ENCODE data around the gene FLRT1. TPM values are rescaled to one million over a fixed set of nuclear protein-coding genes. Genes with fewer than 3 reads are reported as not detected.

FLRT1 gene
- polyA plus RNA-seq, 2 of the 4 experiments (the other 2 are of a cell fraction): 0.10 to 0.31 TPM

- TF ChIP-seq HEYL (CRISPR knock-in tag; IDR thresholded peaks at IDR 0.05): no peak
- peak; percentile 78; the same call in 1 of the 2 replicates for TF ChIP-seq HOXB5 (CRISPR knock-in tag; IDR thresholded peaks at IDR 0.05)
- TF ChIP-seq FOXS1 (CRISPR knock-in tag; IDR thresholded peaks at IDR 0.05): no peak
- H3K4me3 ChIP-seq: no peak overlapping the region
- WGBS (ENCODE audit: missing lambda C conversion rate): 42% methylated on average over 27 of the region's 27 CpGs
- ChIA-PET POLR2A (no interaction called here), CTCF (interaction anchor here (0.6 to 1.9 kb wide), 5 partner anchors 11 to 248 kb away, joined by 3 to 6 read pairs (median 5); no protein-coding TSS in a partner anchor)
- H3K4me1 ChIP-seq: peaks cover 40% of the 10 kb centered on the region
- H3K27ac ChIP-seq: peak overlapping the region; percentile 63 to 81
- ATAC-seq: peak; percentile 5 to 49; a peak in 3 of 6 replicates
- no peaks in the 10 kb centered on the region for H3K9me3 ChIP-seq
- H3K4me2 ChIP-seq: peak overlapping the region; percentile 56
- peak; percentile 25 to 49 for DNase-seq (ENCODE audit: low read depth in 1 of 2, low spot score in 1 of 2)
- no peak for FAIRE-seq
Observed at GRCh38 chr11:64084951-64085710, 49.4 kb downstream of the FLRT1 start.

Other genes starting within 250 kb of the FLRT1 start
- gene SPINDOC, start 222.5 kb upstream of the FLRT1 start, polyA plus RNA-seq (2011; rRNA removed): 15.6 and 17.6 TPM in 2 replicates
- 30.4 to 34.8 TPM (median 32.1 TPM) in 3 replicates for gene SPINDOC, start 222.5 kb upstream of the FLRT1 start, polyA plus RNA-seq (2017; fragmentation: RNase III; extraction: RNeasy Plus Mini Kit Qiagen cat#74134 plus additional on column Dnase treatment)
- 24.7 and 28.4 TPM in 2 replicates for gene MARK2, start 196.8 kb upstream of the FLRT1 start, polyA plus RNA-seq (2011; rRNA removed)
- gene MARK2, start 196.8 kb upstream of the FLRT1 start, polyA plus RNA-seq (2017; fragmentation: RNase III; extraction: RNeasy Plus Mini Kit Qiagen cat#74134 plus additional on column Dnase treatment): 19.7 to 20.4 TPM (median 20.2 TPM) in 3 replicates
- gene RCOR2, start 118.8 kb upstream of the FLRT1 start, polyA plus RNA-seq (2011; rRNA removed): 1.8 and 2.5 TPM in 2 replicates
- 0.46 to 0.82 TPM (median 0.58 TPM) in 3 replicates for gene RCOR2, start 118.8 kb upstream of the FLRT1 start, polyA plus RNA-seq (2017; fragmentation: RNase III; extraction: RNeasy Plus Mini Kit Qiagen cat#74134 plus additional on column Dnase treatment)
- 21.9 and 23.7 TPM in 2 replicates for gene NAA40, start 96.9 kb upstream of the FLRT1 start, polyA plus RNA-seq (2011; rRNA removed)
- 29.8 to 32.0 TPM (median 30.2 TPM) in 3 replicates for gene NAA40, start 96.9 kb upstream of the FLRT1 start, polyA plus RNA-seq (2017; fragmentation: RNase III; extraction: RNeasy Plus Mini Kit Qiagen cat#74134 plus additional on column Dnase treatment)
- 312 and 358 TPM in 2 replicates for gene COX8A, start 61.3 kb upstream of the FLRT1 start, polyA plus RNA-seq (2011; rRNA removed)
- gene COX8A, start 61.3 kb upstream of the FLRT1 start, polyA plus RNA-seq (2017; fragmentation: RNase III; extraction: RNeasy Plus Mini Kit Qiagen cat#74134 plus additional on column Dnase treatment): 750 to 794 TPM (median 759 TPM) in 3 replicates
- 109 and 113 TPM in 2 replicates for gene OTUB1, start 49.5 kb upstream of the FLRT1 start, polyA plus RNA-seq (2011; rRNA removed)
- gene OTUB1, start 49.5 kb upstream of the FLRT1 start, polyA plus RNA-seq (2017; fragmentation: RNase III; extraction: RNeasy Plus Mini Kit Qiagen cat#74134 plus additional on column Dnase treatment): 94.0 to 97.4 TPM (median 95.8 TPM) in 3 replicates
- 10.0 and 16.6 TPM in 2 replicates for gene MACROD1, start 130.2 kb downstream of the FLRT1 start, polyA plus RNA-seq (2011; rRNA removed)
- 12.0 to 16.4 TPM (median 15.1 TPM) in 3 replicates for gene MACROD1, start 130.2 kb downstream of the FLRT1 start, polyA plus RNA-seq (2017; fragmentation: RNase III; extraction: RNeasy Plus Mini Kit Qiagen cat#74134 plus additional on column Dnase treatment)
- 288 and 300 TPM in 2 replicates for gene STIP1, start 150.2 kb downstream of the FLRT1 start, polyA plus RNA-seq (2011; rRNA removed)
- gene STIP1, start 150.2 kb downstream of the FLRT1 start, polyA plus RNA-seq (2017; fragmentation: RNase III; extraction: RNeasy Plus Mini Kit Qiagen cat#74134 plus additional on column Dnase treatment): 274 to 320 TPM (median 297 TPM) in 3 replicates
- 0.42 and 0.56 TPM in 2 replicates for gene FERMT3, start 170.8 kb downstream of the FLRT1 start, polyA plus RNA-seq (2011; rRNA removed)
- 1.9 to 2.1 TPM (median 2.0 TPM) in 3 replicates for gene FERMT3, start 170.8 kb downstream of the FLRT1 start, polyA plus RNA-seq (2017; fragmentation: RNase III; extraction: RNeasy Plus Mini Kit Qiagen cat#74134 plus additional on column Dnase treatment)
- gene TRPT1, start 190.3 kb downstream of the FLRT1 start, polyA plus RNA-seq (2011; rRNA removed): 18.6 and 25.2 TPM in 2 replicates
- gene TRPT1, start 190.3 kb downstream of the FLRT1 start, polyA plus RNA-seq (2017; fragmentation: RNase III; extraction: RNeasy Plus Mini Kit Qiagen cat#74134 plus additional on column Dnase treatment): 24.2 to 28.5 TPM (median 26.1 TPM) in 3 replicates
- gene NUDT22, start 190.3 kb downstream of the FLRT1 start, polyA plus RNA-seq (2011; rRNA removed): 21.5 and 21.7 TPM in 2 replicates
- 25.7 to 33.2 TPM (median 33.1 TPM) in 3 replicates for gene NUDT22, start 190.3 kb downstream of the FLRT1 start, polyA plus RNA-seq (2017; fragmentation: RNase III; extraction: RNeasy Plus Mini Kit Qiagen cat#74134 plus additional on column Dnase treatment)
- 8.9 and 9.8 TPM in 2 replicates for gene DNAJC4, start 194.6 kb downstream of the FLRT1 start, polyA plus RNA-seq (2011; rRNA removed)
- gene DNAJC4, start 194.6 kb downstream of the FLRT1 start, polyA plus RNA-seq (2017; fragmentation: RNase III; extraction: RNeasy Plus Mini Kit Qiagen cat#74134 plus additional on column Dnase treatment): 12.6 to 16.6 TPM (median 16.2 TPM) in 3 replicates
- gene VEGFB, start 198.7 kb downstream of the FLRT1 start, polyA plus RNA-seq (2011; rRNA removed): 6.8 and 10.9 TPM in 2 replicates
- gene VEGFB, start 198.7 kb downstream of the FLRT1 start, polyA plus RNA-seq (2017; fragmentation: RNase III; extraction: RNeasy Plus Mini Kit Qiagen cat#74134 plus additional on column Dnase treatment): 24.6 to 26.7 TPM (median 26.5 TPM) in 3 replicates
- 40.5 and 41.4 TPM in 2 replicates for gene FKBP2, start 205.2 kb downstream of the FLRT1 start, polyA plus RNA-seq (2011; rRNA removed)
- gene FKBP2, start 205.2 kb downstream of the FLRT1 start, polyA plus RNA-seq (2017; fragmentation: RNase III; extraction: RNeasy Plus Mini Kit Qiagen cat#74134 plus additional on column Dnase treatment): 131 to 142 TPM (median 136 TPM) in 3 replicates
- 129 and 154 TPM in 2 replicates for gene PPP1R14B, start 211.0 kb downstream of the FLRT1 start, polyA plus RNA-seq (2011; rRNA removed)
- gene PPP1R14B, start 211.0 kb downstream of the FLRT1 start, polyA plus RNA-seq (2017; fragmentation: RNase III; extraction: RNeasy Plus Mini Kit Qiagen cat#74134 plus additional on column Dnase treatment): 152 to 155 TPM (median 152 TPM) in 3 replicates
- 8.8 and 9.9 TPM in 2 replicates for gene PLCB3, start 215.6 kb downstream of the FLRT1 start, polyA plus RNA-seq (2011; rRNA removed)
- 19.2 to 21.3 TPM (median 21.2 TPM) in 3 replicates for gene PLCB3, start 215.6 kb downstream of the FLRT1 start, polyA plus RNA-seq (2017; fragmentation: RNase III; extraction: RNeasy Plus Mini Kit Qiagen cat#74134 plus additional on column Dnase treatment)
- 33.7 and 35.6 TPM in 2 replicates for gene BAD, start 248.7 kb downstream of the FLRT1 start, polyA plus RNA-seq (2011; rRNA removed)
- 65.7 to 68.4 TPM (median 66.4 TPM) in 3 replicates for gene BAD, start 248.7 kb downstream of the FLRT1 start, polyA plus RNA-seq (2017; fragmentation: RNase III; extraction: RNeasy Plus Mini Kit Qiagen cat#74134 plus additional on column Dnase treatment)
- gene GPR137, start 249.9 kb downstream of the FLRT1 start, polyA plus RNA-seq (2011; rRNA removed): 11.0 and 14.4 TPM in 2 replicates
- gene GPR137, start 249.9 kb downstream of the FLRT1 start, polyA plus RNA-seq (2017; fragmentation: RNase III; extraction: RNeasy Plus Mini Kit Qiagen cat#74134 plus additional on column Dnase treatment): 33.9 to 38.5 TPM (median 37.4 TPM) in 3 replicates

All from A549 (cell line).